PC-9 (cell line): Measurements from ENCODE around the gene IZUMO2. TPM values are rescaled to one million over a fixed set of nuclear protein-coding genes. Genes with fewer than 3 reads are reported as not detected.

ENCODE experiments used
- BruUV-seq: library from RNA; stranded (reverse); fragments of 400-500 nt; replicated peaks from 2 replicates; lab custom pipeline; 2021; lab: Mats Ljungman, UMichigan
- CTCF ChIA-PET: fragments of 300-600 bp; sonication (Branson Sonifier 250); formaldehyde crosslinking; loops from one replicate; lab custom pipeline; 2022; ENCODE audit warnings: antibody characterized with exemption; lab: Charles Lee
- POLR2A ChIA-PET: fragments of 300-600 bp; sonication (Branson Sonifier 250); formaldehyde crosslinking; loops from one replicate; lab custom pipeline; 2022; ENCODE audit warnings: antibody characterized with exemption; ENCODE audit not compliant: unreplicated experiment; lab: Charles Lee
- DNase-seq, 2 experiments: peaks; one replicate each; pipeline versions ENCODE4 v3.0.0 to v3.0.0-alpha.2; 2015 to 2022; ENCODE audit warnings: mixed read lengths in 1 of 2
- H2AFZ ChIP-seq: fragments of 200-600 bp; sonication (generic); 2 replicates; pipeline ENCODE4 v1.8.1; 2017; ENCODE audit warnings: antibody characterized with exemption
- H3F3A ChIP-seq: fragments of 200-600 bp; sonication (generic); 2 replicates; pipeline ENCODE4 v1.8.1; 2017; ENCODE audit warnings: antibody characterized with exemption, mild to moderate bottlenecking, low read depth; ENCODE audit not compliant: insufficient read depth
- H3K27ac ChIP-seq: fragments of 200-600 bp; sonication (generic); 2 replicates; pipeline ENCODE4 v1.6.1; 2016; ENCODE audit warnings: mixed run types
- H3K27me3 ChIP-seq: fragments of 200-600 bp; sonication (generic); 2 replicates; pipeline ENCODE4 v1.6.1; 2016; ENCODE audit warnings: low read depth, mixed run types; ENCODE audit not compliant: insufficient read depth
- H3K36me3 ChIP-seq: fragments of 200-600 bp; sonication (generic); 2 replicates; pipeline ENCODE4 v1.6.1; 2016; ENCODE audit warnings: low read depth, mixed run types
- H3K4me1 ChIP-seq: fragments of 200-600 bp; sonication (generic); replicated peaks from 2 replicates; pipeline ENCODE4 v1.6.1; 2016; ENCODE audit warnings: mixed run types; ENCODE audit not compliant: insufficient read depth
- H3K4me2 ChIP-seq: fragments of 200-600 bp; sonication (generic); 2 replicates; pipeline ENCODE4 v1.6.1; 2017; ENCODE audit warnings: mixed run types
- H3K4me3 ChIP-seq: fragments of 200-600 bp; sonication (generic); 2 replicates; pipeline ENCODE4 v1.6.1; 2016; ENCODE audit warnings: mixed run types
- H3K79me2 ChIP-seq: fragments of 200-600 bp; sonication (generic); 2 replicates; pipeline ENCODE4 v1.6.1; 2017; ENCODE audit warnings: low read depth, mixed run types
- H3K9me2 ChIP-seq: fragments of 200-600 bp; sonication (generic); 2 replicates; pipeline ENCODE4 v1.8.1; 2017; ENCODE audit warnings: mild to moderate bottlenecking; ENCODE audit not compliant: insufficient read depth
- H3K9me3 ChIP-seq: fragments of 200-600 bp; sonication (generic); 2 replicates; pipeline ENCODE4 v1.8.1; 2016; ENCODE audit warnings: low read depth; ENCODE audit not compliant: insufficient read depth
- H4K20me1 ChIP-seq: fragments of 200-600 bp; sonication (generic); 2 replicates; pipeline ENCODE4 v1.8.1; 2017; ENCODE audit not compliant: insufficient read depth
- CTCF ChIP-seq: fragments of 200-600 bp; sonication (generic); conservative IDR thresholded peaks from 2 replicates; pipeline ENCODE4 v1.6.1; 2017; ENCODE audit warnings: mixed run types, antibody characterized with exemption, mild to moderate bottlenecking, moderate library complexity
- EZH2 ChIP-seq: fragments of 200-600 bp; sonication (generic); IDR thresholded peaks from 2 replicates; pipeline ENCODE4 v1.8.0; 2017; ENCODE audit warnings: antibody characterized with exemption, low read depth
- intact Hi-C: fragments of 100-400 bp; cut with micrococcal nuclease; formaldehyde crosslinking; loops from one replicate; pipeline ENCODE4 v1.10.0; 2022; ENCODE audit not compliant: unreplicated experiment
- total RNA-seq: library from RNA; stranded (reverse); gene quantifications from 2 replicates; pipeline ENCODE4 v1.2.3, GENCODE V29; 2021

The IZUMO2 gene
- total RNA-seq, 1 experiment from 2014 or later, result not detected

DNA sequence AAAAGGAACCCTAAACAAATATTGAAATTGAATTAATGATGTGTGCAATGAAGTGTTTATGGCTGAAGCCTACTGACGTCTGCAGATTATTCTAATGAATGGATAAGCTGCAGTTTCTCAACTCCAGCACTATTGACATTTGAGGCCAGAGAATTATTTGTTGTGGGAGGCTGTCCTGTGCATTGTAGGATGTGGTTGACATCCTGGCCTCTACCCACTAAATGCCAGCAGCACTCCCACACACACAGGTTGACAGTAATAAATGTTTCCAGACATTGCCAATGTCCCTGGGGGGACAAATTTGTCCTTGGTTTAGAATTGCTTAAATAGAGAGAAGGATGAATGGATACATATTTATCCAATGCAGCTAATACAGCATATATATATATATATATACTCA lies 21.1 kb upstream of the IZUMO2 start:
- Histone ChIP-seq H4K20me1 (no peaks in the 10 kb centered on the region), H3K36me3 (no peaks in the 10 kb centered on the region), H3K9me2 (no peaks in the 10 kb centered on the region), H3K79me2 (no peaks in the 10 kb centered on the region), H3K4me2 (no peak overlapping the region), H3K9me3 (no peaks in the 10 kb centered on the region), H3F3A (peaks cover 13% of the 10 kb centered on the region), H3K27me3 (no peaks in the 10 kb centered on the region), H2AFZ (no peak overlapping the region), H3K4me3 (no peak overlapping the region), H3K27ac (no peak overlapping the region), H3K4me1 (peaks cover 23% of the 10 kb centered on the region)
- ChIA-PET CTCF (interaction anchor here (0.7 kb wide), 1 partner anchor 12 kb away, joined by 3 read pairs; no protein-coding TSS in a partner anchor), POLR2A (no interaction called here)
- no peak for TF ChIP-seq EZH2
- TF ChIP-seq CTCF, result no peak
- peak in 1 of 2 experiments; percentile 34 for DNase-seq
- no TSS peak for BruUV-seq
- intact Hi-C loops, result no loop called here

DNA sequence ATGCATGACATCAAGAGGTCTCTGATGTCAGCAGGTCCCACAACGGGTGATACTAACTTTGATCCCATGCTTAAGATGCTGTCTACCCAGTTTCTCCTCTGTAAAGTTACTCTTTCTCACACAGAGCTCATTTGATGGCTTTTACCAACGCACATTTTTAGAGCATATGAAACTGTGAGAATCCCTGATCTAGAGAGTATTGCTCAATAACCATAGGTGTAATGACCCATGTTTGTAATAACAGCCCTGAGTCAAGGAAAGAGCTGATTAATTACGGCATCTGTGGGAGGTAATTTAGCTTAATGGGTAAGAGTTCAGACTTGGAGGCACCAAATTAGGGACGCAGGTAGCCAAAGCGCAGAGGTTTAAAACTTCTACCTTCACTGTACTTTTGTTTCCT lies 18.0 kb upstream of the IZUMO2 start:
- ChIA-PET POLR2A (interaction anchor here (0.5 to 0.7 kb wide), 2 partner anchors 9 to 152 kb away, joined by 3 read pairs; no protein-coding TSS in a partner anchor), CTCF (interaction anchor here (0.7 kb wide), 1 partner anchor 13 kb away, joined by 4 read pairs; no protein-coding TSS in a partner anchor)
- TF ChIP-seq CTCF, result no peak
- intact Hi-C loops, result no loop called here
- Histone ChIP-seq H2AFZ (no peak overlapping the region; the same call in 1 of the 2 replicates), H3K4me2 (peak overlapping the region; percentile 21; the same call in 1 of the 2 replicates), H3K36me3 (no peaks in the 10 kb centered on the region), H3K4me1 (peaks cover 35% of the 10 kb centered on the region), H4K20me1 (no peaks in the 10 kb centered on the region), H3F3A (peaks cover 25% of the 10 kb centered on the region), H3K4me3 (no peak overlapping the region), H3K9me3 (no peaks in the 10 kb centered on the region), H3K27ac (peak overlapping the region; percentile 36; the same call in 1 of the 2 replicates), H3K27me3 (no peaks in the 10 kb centered on the region), H3K79me2 (no peaks in the 10 kb centered on the region), H3K9me2 (no peaks in the 10 kb centered on the region)
- DNase-seq, result peak in 1 of 2 experiments; percentile 60
- no TSS peak for BruUV-seq

DNA sequence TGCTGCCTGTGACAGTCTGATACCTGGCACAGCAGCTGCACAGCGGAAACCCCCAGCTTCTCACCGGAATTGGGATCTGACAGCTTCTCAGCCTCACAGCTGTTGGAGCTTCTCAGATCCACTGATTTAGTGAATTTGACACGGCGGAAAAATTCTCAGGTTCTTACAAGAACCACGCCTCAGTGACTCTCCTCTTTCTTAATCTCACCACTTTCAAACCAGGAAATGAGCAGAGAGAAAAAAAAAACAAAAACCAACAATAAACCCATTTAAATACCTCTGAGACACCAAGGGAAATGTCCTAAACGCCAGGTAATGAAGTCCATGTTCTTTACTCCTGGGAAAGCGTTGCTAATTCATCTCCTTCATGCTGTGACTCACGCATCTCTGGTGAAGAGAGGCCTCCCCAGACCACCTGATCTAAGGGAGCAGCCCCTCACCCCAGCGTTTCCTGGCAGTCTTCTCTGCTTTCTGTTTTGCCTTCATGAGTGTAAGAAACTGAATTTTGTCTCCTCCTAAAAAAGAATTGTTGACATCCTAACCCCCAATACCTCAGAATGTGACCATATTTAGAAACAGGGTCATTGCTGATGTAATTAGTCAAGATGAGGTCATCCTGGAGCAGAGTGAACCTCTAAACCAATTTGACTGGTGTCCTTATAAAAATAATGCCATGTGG lies 15.9 kb upstream of the IZUMO2 start:
- DNase-seq, result peak; percentile 46 to 93
- no peaks in the 10 kb centered on the region for H3K27me3 ChIP-seq
- H3K4me2 ChIP-seq, result peak overlapping the region; percentile 69
- TF ChIP-seq EZH2, result no peak
- TF ChIP-seq CTCF, result no peak
- H3K36me3 ChIP-seq, result no peaks in the 10 kb centered on the region
- ChIA-PET POLR2A (interaction anchor here (0.6 to 0.9 kb wide), 2 partner anchors 16 to 36 kb away, joined by 3 to 9 read pairs; no protein-coding TSS in a partner anchor), CTCF (interaction anchor here (0.6 to 0.7 kb wide), 2 partner anchors 36 to 150 kb away, joined by 3 to 12 read pairs; no protein-coding TSS in a partner anchor)
- H3K4me1 ChIP-seq, result peaks cover 35% of the 10 kb centered on the region
- no peaks in the 10 kb centered on the region for H3K79me2 ChIP-seq
- H2AFZ ChIP-seq, result peak overlapping the region; percentile 17; the same call in 1 of the 2 replicates
- peak overlapping the region; percentile 45 for H3K4me3 ChIP-seq
- no peaks in the 10 kb centered on the region for H4K20me1 ChIP-seq
- H3K9me2 ChIP-seq, result no peaks in the 10 kb centered on the region
- intact Hi-C loops, result no loop called here
- BruUV-seq, result TSS peak; percentile 93
- H3K9me3 ChIP-seq, result no peaks in the 10 kb centered on the region
- peak overlapping the region; percentile 94 for H3K27ac ChIP-seq
- H3F3A ChIP-seq, result peaks cover 27% of the 10 kb centered on the region
